Testis (tissue), 2 donors: ENCODE results near the gene LTBP1.

Source experiments
- CTCF ChIP-seq, 3 experiments: fragments of 450-650 bp in 2 of 3; fragments of 200-600 bp in 1 of 3; sonication (generic) in 1 of 3; IDR thresholded peaks; one replicate each; pipeline ENCODE4 v1.5.1; 2016 to 2019; ENCODE audit warnings: antibody characterized with exemption in 3 of 3, mild to moderate bottlenecking in 2 of 3, moderate library complexity in 1 of 3
- POLR2A ChIP-seq: fragments of 450-650 bp; IDR thresholded peaks from one replicate; pipeline ENCODE4 v1.6.1; 2017; ENCODE audit warnings: antibody characterized with exemption, mild to moderate bottlenecking, moderate library complexity

- no peak for TF ChIP-seq CTCF (IDR thresholded peaks at IDR 0.05)
- no peak for TF ChIP-seq POLR2A
Measured at GRCh38 chr2:33289961-33290360, 343.2 kb downstream of the LTBP1 start.
